CD8-positive, alpha-beta memory T cell (primary cell): ENCODE measurements around the gene LGR4. TPM values are rescaled to one million over a fixed set of nuclear protein-coding genes. Genes with fewer than 3 reads are reported as not detected.

ENCODE experiments used
- CTCF ChIA-PET: fragments of 350-600 bp; sonication (Branson Sonifier 250); formaldehyde crosslinking; loops from one replicate; lab custom pipeline; 2021; ENCODE audit warnings: antibody characterized with exemption; lab: Charles Lee
- POLR2A ChIA-PET: fragments of 350-600 bp; sonication (Branson Sonifier 250); formaldehyde crosslinking; loops from one replicate; lab custom pipeline; 2021; ENCODE audit warnings: antibody characterized with exemption; lab: Charles Lee
- DNase-seq, 5 donors: peaks; one replicate each; pipeline versions ENCODE4 v3.0.0 to v3.0.0-alpha.2; 2020 to 2022; ENCODE audit warnings: mixed read lengths in 1 of 5
- H3K27ac ChIP-seq: one replicate; pipeline ENCODE4 v1.7.0; 2013; ENCODE audit warnings: low read depth, mild to moderate bottlenecking, low read length, moderate library complexity
- H3K27me3 ChIP-seq: 2 replicates; pipeline ENCODE4 v1.7.0; 2013; ENCODE audit warnings: low read length, mild to moderate bottlenecking; ENCODE audit not compliant: insufficient read depth, poor library complexity, severe bottlenecking
- H3K36me3 ChIP-seq: 2 replicates; pipeline ENCODE4 v1.7.0; 2013; ENCODE audit warnings: mild to moderate bottlenecking, low read length, moderate library complexity; ENCODE audit not compliant: insufficient read depth
- H3K4me1 ChIP-seq: 2 replicates; pipeline ENCODE4 v1.7.0; 2013; ENCODE audit warnings: mild to moderate bottlenecking, low read length, moderate library complexity; ENCODE audit not compliant: insufficient read depth
- H3K4me3 ChIP-seq: 2 replicates; pipeline ENCODE4 v1.7.0; 2013; ENCODE audit warnings: mild to moderate bottlenecking, low read length
- H3K9me3 ChIP-seq: 2 replicates; pipeline ENCODE4 v1.7.0; 2013; ENCODE audit warnings: mild to moderate bottlenecking, low read length
- H3K27ac Mint-ChIP-seq, 8 donors: one replicate each; pipeline ENCODE4 v1.8.0; 2020 to 2021; ENCODE audit warnings: mixed read lengths in 8 of 8, mild to moderate bottlenecking in 6 of 8, inconsistent platforms in 3 of 8, moderate library complexity in 3 of 8
- H3K27me3 Mint-ChIP-seq, 2 donors: one replicate each; pipeline ENCODE4 v1.8.0; 2020 to 2021; ENCODE audit warnings: mixed read lengths in 2 of 2, mild to moderate bottlenecking in 1 of 2, moderate library complexity in 1 of 2
- H3K36me3 Mint-ChIP-seq, 3 donors: one replicate each; pipeline ENCODE4 v1.8.0; 2020 to 2021; ENCODE audit warnings: mixed read lengths in 3 of 3, inconsistent platforms in 1 of 3, mild to moderate bottlenecking in 1 of 3
- H3K4me1 Mint-ChIP-seq, 3 donors: one replicate each; pipeline ENCODE4 v1.8.0; 2020 to 2021; ENCODE audit warnings: mixed read lengths in 3 of 3, inconsistent platforms in 1 of 3, mild to moderate bottlenecking in 1 of 3
- H3K4me3 Mint-ChIP-seq, 7 donors: one replicate each; pipeline ENCODE4 v1.8.0; 2020 to 2021; ENCODE audit warnings: mixed read lengths in 7 of 7, mild to moderate bottlenecking in 6 of 7, moderate library complexity in 4 of 7, inconsistent platforms in 2 of 7
- H3K9me3 Mint-ChIP-seq, 5 donors: one replicate each; pipeline ENCODE4 v1.8.0; 2020 to 2022; ENCODE audit warnings: mixed read lengths in 5 of 5, mild to moderate bottlenecking in 3 of 5, moderate library complexity in 2 of 5, inconsistent platforms in 1 of 5
- polyA plus RNA-seq: library from polyadenylated mRNA; unstranded; fragments of 300-500 nt; fragmentation: Illumina TruSeq; gene quantifications from one replicate; pipeline ENCODE4 v1.2.3, GENCODE V29; 2021
- total RNA-seq, 2 experiments: library from RNA; stranded (reverse); gene quantifications; one replicate each; pipeline ENCODE4 v1.2.3, GENCODE V29; 2021

The LGR4 gene
- total and polyA plus RNA-seq, 3 experiments from 2014 or later = 0.04 to 0.39 (median 0.07) TPM

GRCh38 chr11:27363576-27364117, 108.9 kb downstream of the LGR4 start:
- Mint-ChIP-seq H3K36me3 (peaks cover 0 to 2% (median 0%) of the 10 kb centered on the region in 3 donors), H3K27ac (peak overlapping the region; percentile 79 to 97 (median 88)), H3K4me3 (peak overlapping the region; percentile 87 to 96 (median 93)), H3K27me3 (peaks cover 0 to 4% of the 10 kb centered on the region in 2 donors), H3K9me3 (no peaks in the 10 kb centered on the region), H3K4me1 (peaks cover 23 to 38% (median 24%) of the 10 kb centered on the region in 3 donors)
- peaks cover 14% of the 10 kb centered on the region for H3K4me1 ChIP-seq
- POLR2A ChIA-PET = no interaction called here
- peak overlapping the region; percentile 69 for H3K4me3 ChIP-seq
- H3K27me3 ChIP-seq = no peaks in the 10 kb centered on the region
- H3K27ac ChIP-seq = peak overlapping the region; percentile 51
- no peaks in the 10 kb centered on the region for H3K9me3 ChIP-seq
- no peak for DNase-seq
- CTCF ChIA-PET = interaction anchor here (1.2 kb wide), 1 partner anchor 13 kb away, joined by 3 read pairs; no protein-coding TSS in a partner anchor
- H3K36me3 ChIP-seq = no peaks in the 10 kb centered on the region

GRCh38 chr11:27362749-27363575, 109.6 kb downstream of the LGR4 start, which contains the start of gene CCDC34:
Gene CCDC34 (minus strand): TSS chr11:27363215. CDS start chr11:27363194, 21 bp downstream.
- Histone ChIP-seq H3K4me1 (peaks cover 14% of the 10 kb centered on the region), H3K36me3 (no peaks in the 10 kb centered on the region), H3K27ac (peak within 1 kb of the TSS; percentile 51), H3K9me3 (no peaks in the 10 kb centered on the region), H3K4me3 (peak within 1 kb of the TSS; percentile 69), H3K27me3 (no peaks in the 10 kb centered on the region)
- Mint-ChIP-seq H3K4me3 (peak within 1 kb of the TSS; percentile 87 to 96 (median 93)), H3K9me3 (no peaks in the 10 kb centered on the region), H3K36me3 (peaks cover 0 to 2% (median 0%) of the 10 kb centered on the region in 3 donors), H3K27ac (peak within 1 kb of the TSS; percentile 79 to 97 (median 90)), H3K4me1 (peaks cover 23 to 40% (median 24%) of the 10 kb centered on the region in 3 donors), H3K27me3 (peaks cover 0 to 4% of the 10 kb centered on the region in 2 donors)
- peak; percentile 82 to 94 (median 88) for DNase-seq
- CTCF ChIA-PET = interaction anchor here (1.2 kb wide), 1 partner anchor 13 kb away, joined by 3 read pairs; no protein-coding TSS in a partner anchor
- POLR2A ChIA-PET = no interaction called here

- Mint-ChIP-seq H3K27me3 (no peaks in the 10 kb centered on the region), H3K4me3 (peak overlapping the region; percentile 87 to 96 (median 93)), H3K36me3 (peaks cover 0 to 2% (median 0%) of the 10 kb centered on the region in 3 donors), H3K27ac (peak overlapping the region in 7 of 8 donors; percentile 28 to 91 (median 81)), H3K4me1 (peaks cover 23 to 40% (median 24%) of the 10 kb centered on the region in 3 donors), H3K9me3 (no peaks in the 10 kb centered on the region)
- Histone ChIP-seq H3K4me1 (peaks cover 14% of the 10 kb centered on the region), H3K4me3 (peak overlapping the region; percentile 69), H3K9me3 (no peaks in the 10 kb centered on the region), H3K27me3 (no peaks in the 10 kb centered on the region), H3K27ac (no peak overlapping the region), H3K36me3 (no peaks in the 10 kb centered on the region)
- CTCF ChIA-PET = no interaction called here
- DNase-seq = no peak
- POLR2A ChIA-PET = no interaction called here
Measured at GRCh38 chr11:27361649-27362431, 110.8 kb downstream of the LGR4 start.

GRCh38 chr11:27358296-27358695, 114.3 kb downstream of the LGR4 start:
- H3K4me1 ChIP-seq = peaks cover 7% of the 10 kb centered on the region
- H3K4me3 ChIP-seq = no peak overlapping the region
- Mint-ChIP-seq H3K36me3 (peaks cover 0 to 3% (median 0%) of the 10 kb centered on the region in 3 donors), H3K9me3 (no peaks in the 10 kb centered on the region), H3K4me1 (peaks cover 16 to 34% (median 17%) of the 10 kb centered on the region in 3 donors), H3K4me3 (no peak overlapping the region), H3K27ac (no peak overlapping the region), H3K27me3 (no peaks in the 10 kb centered on the region)
- no peaks in the 10 kb centered on the region for H3K36me3 ChIP-seq
- no peak for DNase-seq
- no peak overlapping the region for H3K27ac ChIP-seq
- CTCF ChIA-PET = no interaction called here
- POLR2A ChIA-PET = no interaction called here
- no peaks in the 10 kb centered on the region for H3K9me3 ChIP-seq
- H3K27me3 ChIP-seq = no peaks in the 10 kb centered on the region

GRCh38 chr11:27357250-27357649, 115.3 kb downstream of the LGR4 start:
- H3K36me3 Mint-ChIP-seq = peaks cover 0 to 1% (median 0%) of the 10 kb centered on the region in 3 donors
- no peak overlapping the region for H3K27ac ChIP-seq
- H3K27ac Mint-ChIP-seq = no peak overlapping the region
- no peak overlapping the region for H3K4me3 Mint-ChIP-seq
- ChIA-PET CTCF (no interaction called here), POLR2A (no interaction called here)
- peaks cover 7 to 25% (median 8%) of the 10 kb centered on the region in 3 donors for H3K4me1 Mint-ChIP-seq
- H3K4me3 ChIP-seq = no peak overlapping the region
- no peaks in the 10 kb centered on the region for H3K27me3 Mint-ChIP-seq
- no peak for DNase-seq
- no peaks in the 10 kb centered on the region for H3K36me3 ChIP-seq
- peaks cover 3% of the 10 kb centered on the region for H3K4me1 ChIP-seq
- H3K9me3 ChIP-seq = no peaks in the 10 kb centered on the region
- H3K27me3 ChIP-seq = no peaks in the 10 kb centered on the region
- H3K9me3 Mint-ChIP-seq = no peaks in the 10 kb centered on the region

GRCh38 chr11:27356624-27357222, 115.9 kb downstream of the LGR4 start:
- DNase-seq = no peak
- H3K9me3 ChIP-seq = no peaks in the 10 kb centered on the region
- Mint-ChIP-seq H3K27me3 (no peaks in the 10 kb centered on the region), H3K9me3 (no peaks in the 10 kb centered on the region), H3K27ac (no peak overlapping the region), H3K36me3 (peaks cover 0 to 1% (median 0%) of the 10 kb centered on the region in 3 donors), H3K4me1 (peaks cover 1 to 19% (median 4%) of the 10 kb centered on the region in 3 donors), H3K4me3 (no peak overlapping the region)
- no peaks in the 10 kb centered on the region for H3K27me3 ChIP-seq
- H3K36me3 ChIP-seq = no peaks in the 10 kb centered on the region
- H3K27ac ChIP-seq = no peak overlapping the region
- CTCF ChIA-PET = no interaction called here
- H3K4me3 ChIP-seq = no peak overlapping the region
- no peaks in the 10 kb centered on the region for H3K4me1 ChIP-seq
- POLR2A ChIA-PET = no interaction called here

GRCh38 chr11:27355575-27356104, 117.0 kb downstream of the LGR4 start:
- Mint-ChIP-seq H3K4me1 (peaks cover 0 to 12% (median 2%) of the 10 kb centered on the region in 3 donors), H3K27ac (no peak overlapping the region), H3K36me3 (peaks cover 0 to 1% (median 0%) of the 10 kb centered on the region in 3 donors), H3K27me3 (no peaks in the 10 kb centered on the region), H3K9me3 (no peaks in the 10 kb centered on the region), H3K4me3 (no peak overlapping the region)
- no peak overlapping the region for H3K27ac ChIP-seq
- H3K4me1 ChIP-seq = no peaks in the 10 kb centered on the region
- no peak for DNase-seq
- no peaks in the 10 kb centered on the region for H3K9me3 ChIP-seq
- POLR2A ChIA-PET = no interaction called here
- H3K36me3 ChIP-seq = no peaks in the 10 kb centered on the region
- CTCF ChIA-PET = no interaction called here
- no peak overlapping the region for H3K4me3 ChIP-seq
- H3K27me3 ChIP-seq = no peaks in the 10 kb centered on the region
